IMR-90 (cell line): Measurements from ENCODE around the gene RPGRIP1L. TPM values are rescaled to one million over a fixed set of nuclear protein-coding genes. Genes with fewer than 3 reads are reported as not detected.

Experiments
- ATAC-seq: fragments of 200-7000 bp; cut with Tn5 transposase; 2 replicates; pipeline ENCODE4 v1.9.1; 2020; ENCODE audit warnings: low read depth, mild to moderate bottlenecking, moderate library complexity
- BruUV-seq: library from RNA; stranded (reverse); fragments of 400-500 nt; replicated peaks from 2 replicates; lab custom pipeline; 2021; lab: Mats Ljungman, UMichigan
- CTCF ChIA-PET: fragments of 300-600 bp; formaldehyde crosslinking; extraction: SDS; loops from one replicate; lab custom pipeline; 2021; ENCODE audit warnings: antibody characterized with exemption; lab: Yijun Ruan, JAX
- POLR2A ChIA-PET: fragments of 300-600 bp; sonication (Branson Sonifier 250); formaldehyde crosslinking; loops from one replicate; lab custom pipeline; 2022; ENCODE audit warnings: antibody characterized with exemption; ENCODE audit not compliant: unreplicated experiment; lab: Charles Lee
- DNase-seq: peaks from one replicate; pipeline ENCODE4 v3.0.0; 2013
- H2AFZ ChIP-seq: replicated peaks from 2 replicates; pipeline ENCODE3; 2013; ENCODE audit warnings: low read length, mild to moderate bottlenecking; ENCODE audit not compliant: poor library complexity
- H2AK5ac ChIP-seq: 2 replicates; pipeline ENCODE4 v1.6.1; 2013; ENCODE audit warnings: low read depth, low read length, inconsistent platforms
- H2AK9ac ChIP-seq: replicated peaks from 2 replicates; pipeline ENCODE3; 2013; ENCODE audit warnings: mild to moderate bottlenecking, low read depth, low read length, moderate library complexity; ENCODE audit not compliant: poor library complexity
- H2BK120ac ChIP-seq: 2 replicates; pipeline ENCODE4 v1.6.1; 2013; ENCODE audit warnings: low read depth, low read length, inconsistent platforms
- H2BK15ac ChIP-seq: 3 replicates; pipeline ENCODE4 v1.6.1; 2013; ENCODE audit warnings: low read depth, low read length, inconsistent platforms
- H2BK20ac ChIP-seq: 2 replicates; pipeline ENCODE4 v1.6.1; 2013; ENCODE audit warnings: low read depth, mild to moderate bottlenecking, inconsistent platforms, low read length, moderate library complexity
- H2BK5ac ChIP-seq: 2 replicates; pipeline ENCODE4 v1.6.1; 2013; ENCODE audit warnings: mild to moderate bottlenecking, low read depth, low read length, inconsistent platforms; ENCODE audit not compliant: poor library complexity, severe bottlenecking
- H3K14ac ChIP-seq: replicated peaks from 2 replicates; pipeline ENCODE4 v1.6.1; 2013; ENCODE audit warnings: low read depth, low read length, inconsistent platforms
- H3K18ac ChIP-seq: 2 replicates; pipeline ENCODE4 v1.6.1; 2013; ENCODE audit warnings: low read depth, low read length, control low read depth
- H3K23ac ChIP-seq: 2 replicates; pipeline ENCODE4 v1.6.1; 2013; ENCODE audit warnings: low read depth, low read length, inconsistent platforms
- H3K27ac ChIP-seq: 2 replicates; pipeline ENCODE4 v1.5.1; 2013; ENCODE audit warnings: mild to moderate bottlenecking, control low read depth, low read length; ENCODE audit not compliant: insufficient read depth
- H3K27me3 ChIP-seq: 2 replicates; pipeline ENCODE4 v1.6.1; 2013; ENCODE audit warnings: low read length; ENCODE audit not compliant: control insufficient read depth, insufficient read depth
- H3K36me3 ChIP-seq: 2 replicates; pipeline ENCODE4 v1.6.1; 2013; ENCODE audit warnings: low read length, mixed read lengths; ENCODE audit not compliant: control insufficient read depth, insufficient read depth
- H3K4ac ChIP-seq: 2 replicates; pipeline ENCODE4 v1.6.1; 2013; ENCODE audit warnings: low read depth, low read length, inconsistent platforms
- H3K4me1 ChIP-seq: 2 replicates; pipeline ENCODE4 v1.6.1; 2013; ENCODE audit warnings: low read length, mixed read lengths; ENCODE audit not compliant: control insufficient read depth, insufficient read depth
- H3K4me2 ChIP-seq: 2 replicates; pipeline ENCODE4 v1.6.1; 2013; ENCODE audit warnings: low read depth, mild to moderate bottlenecking, control low read depth, low read length, moderate library complexity
- H3K4me3 ChIP-seq: 2 replicates; pipeline ENCODE4 v1.5.1; 2013; ENCODE audit warnings: low read depth, mild to moderate bottlenecking, control low read depth, low read length, moderate library complexity; ENCODE audit not compliant: insufficient read depth
- H3K56ac ChIP-seq: 2 replicates; pipeline ENCODE4 v1.6.1; 2013; ENCODE audit warnings: low read length, inconsistent platforms; ENCODE audit not compliant: insufficient read depth; ENCODE audit errors: extremely low read depth
- H3K79me1 ChIP-seq, 2 experiments: 2 replicates each; pipeline ENCODE4 v1.6.1; 2013; ENCODE audit warnings: low read length in 2 of 2, inconsistent platforms in 1 of 2, low read depth in 1 of 2
- H3K9ac ChIP-seq: 2 replicates; pipeline ENCODE4 v1.6.1; 2013; ENCODE audit warnings: low read depth, low read length, control low read depth
- H3K9me1 ChIP-seq: 2 replicates; pipeline ENCODE4 v1.6.1; 2013; ENCODE audit warnings: low read length, inconsistent platforms; ENCODE audit not compliant: insufficient read depth
- H3K9me3 ChIP-seq: 2 replicates; pipeline ENCODE4 v1.6.1; 2013; ENCODE audit warnings: low read length; ENCODE audit not compliant: control insufficient read depth, insufficient read depth
- H4K20me1 ChIP-seq: 2 replicates; pipeline ENCODE4 v1.6.1; 2013; ENCODE audit warnings: low read length, inconsistent platforms; ENCODE audit not compliant: insufficient read depth
- H4K5ac ChIP-seq: 2 replicates; pipeline ENCODE4 v1.6.1; 2013; ENCODE audit warnings: mild to moderate bottlenecking, low read depth, low read length, control low read depth
- H4K8ac ChIP-seq, 2 experiments: 2 replicates each; pipeline ENCODE4 v1.6.1; 2013; ENCODE audit warnings: low read depth in 2 of 2, low read length in 2 of 2, control low read depth in 1 of 2, inconsistent platforms in 1 of 2
- H4K91ac ChIP-seq: 2 replicates; pipeline ENCODE4 v1.6.1; 2013; ENCODE audit warnings: low read depth, low read length, inconsistent platforms; ENCODE audit not compliant: insufficient read depth
- BHLHE40 ChIP-seq: fragments of 150-350 bp; IDR thresholded peaks from 2 replicates; pipeline ENCODE4 v1.6.1; 2016; ENCODE audit warnings: mild to moderate bottlenecking, low read depth, low read length
- CEBPB ChIP-seq: IDR thresholded peaks from 2 replicates; pipeline ENCODE4 v1.6.1; 2012; ENCODE audit warnings: low read depth, low read length, improper control_type of control experiment
- CHD1 ChIP-seq: IDR thresholded peaks from 2 replicates; pipeline ENCODE4 v1.6.1; 2012; ENCODE audit warnings: low read depth, low read length, improper control_type of control experiment
- FOS ChIP-seq: fragments of 150-350 bp; IDR thresholded peaks from 2 replicates; pipeline ENCODE4 v1.6.1; 2016; ENCODE audit warnings: low read depth, low read length
- MAFK ChIP-seq: IDR thresholded peaks from 2 replicates; pipeline ENCODE4 v1.6.1; 2012; ENCODE audit warnings: low read depth, low read length, improper control_type of control experiment
- MAZ ChIP-seq: IDR thresholded peaks from 2 replicates; pipeline ENCODE4 v1.6.1; 2012; ENCODE audit warnings: low read depth, mild to moderate bottlenecking, low read length, improper control_type of control experiment, moderate library complexity, borderline replicate concordance
- MXI1 ChIP-seq: IDR thresholded peaks from 2 replicates; pipeline ENCODE4 v1.6.1; 2012; ENCODE audit warnings: low read depth, mild to moderate bottlenecking, low read length, moderate library complexity, borderline replicate concordance
- NFE2L2 ChIP-seq: fragments of 150-350 bp; IDR thresholded peaks from 2 replicates; pipeline ENCODE4 v1.6.1; 2016; ENCODE audit warnings: low read depth, mild to moderate bottlenecking, low read length
- POLR2A ChIP-seq: IDR thresholded peaks from 2 replicates; pipeline ENCODE4 v1.6.1; 2012; ENCODE audit warnings: mild to moderate bottlenecking, low read depth, low read length
- RAD21 ChIP-seq: IDR thresholded peaks from 2 replicates; pipeline ENCODE4 v1.6.1; 2012; ENCODE audit warnings: low read length, improper control_type of control experiment
- RCOR1 ChIP-seq: IDR thresholded peaks from 2 replicates; pipeline ENCODE4 v1.6.1; 2012; ENCODE audit warnings: mild to moderate bottlenecking, low read length, improper control_type of control experiment; ENCODE audit not compliant: insufficient replicate concordance
- RFX5 ChIP-seq: IDR thresholded peaks from 2 replicates; pipeline ENCODE4 v1.8.0; 2012; ENCODE audit warnings: low read depth, mild to moderate bottlenecking, low read length, moderate library complexity
- SMC3 ChIP-seq: fragments of 150-350 bp; IDR thresholded peaks from 2 replicates; pipeline ENCODE4 v1.6.1; 2016; ENCODE audit warnings: low read depth, mild to moderate bottlenecking, antibody characterized with exemption, low read length, moderate library complexity
- WGBS, 2 experiments: methylation state at CpG; one replicate each; pipeline versions ENCODE4 v1.1.5 to v1.1.7; 2013; ENCODE audit warnings: missing lambda C conversion rate in 2 of 2; ENCODE audit not compliant: insufficient read length in 1 of 2; ENCODE audit errors: extremely low coverage in 2 of 2; 5-methylcytosine and 5-hydroxymethylcytosine counted together
- dilution Hi-C: fragments of 300-500 bp; cut with HindIII; formaldehyde crosslinking; loops from one replicate; pipeline ENCODE4 v1.14.3; 2018; ENCODE audit warnings: low sequenced_read_pairs; ENCODE audit not compliant: unreplicated experiment
- in situ Hi-C: fragments of 300-500 bp; cut with MboI; formaldehyde crosslinking; loops from 3 replicates; pipeline ENCODE4 v1.14.3; 2019; ENCODE audit warnings: low sequenced_read_pairs, inconsistent platforms, mixed read lengths
- intact Hi-C: fragments of 100-400 bp; cut with micrococcal nuclease; formaldehyde crosslinking; loops from 2 replicates; pipeline ENCODE4 v1.10.0; 2022
- polyA plus RNA-seq, 3 experiments: library from polyadenylated mRNA; depleted of rRNA; stranded (reverse); fragments of >200 nt; gene quantifications; 2 replicates each; pipeline ENCODE4 v1.2.3, GENCODE V29; 2012; ENCODE audit warnings: low replicate concordance in 1 of 3
- total RNA-seq: library from RNA; depleted of rRNA; stranded (reverse); fragments of >200 nt; gene quantifications from 2 replicates; pipeline ENCODE4 v1.2.3, GENCODE V29; 2012
- TF ChIP-seq, protein P1 (sequence below): fragments of 150-350 bp; IDR thresholded peaks from 2 replicates; pipeline ENCODE4 v1.6.1; 2016; ENCODE audit warnings: low read depth, mild to moderate bottlenecking, low read length, moderate library complexity, borderline replicate concordance
- TF ChIP-seq, protein P2 (sequence below): fragments of 150-350 bp; IDR thresholded peaks from 2 replicates; pipeline ENCODE4 v1.6.1; 2017; ENCODE audit warnings: mild to moderate bottlenecking, antibody characterized with exemption, low read length, low read depth
- TF ChIP-seq, protein P3 (sequence below): conservative IDR thresholded peaks from 2 replicates; pipeline ENCODE4 v1.5.1; 2012; ENCODE audit warnings: mild to moderate bottlenecking, low read depth, low read length, improper control_type of control experiment

Gene RPGRIP1L
- total and polyA plus RNA-seq, 2 of the 4 experiments (the other 2 are of a cell fraction): 7.3 to 10.4 TPM

DNA sequence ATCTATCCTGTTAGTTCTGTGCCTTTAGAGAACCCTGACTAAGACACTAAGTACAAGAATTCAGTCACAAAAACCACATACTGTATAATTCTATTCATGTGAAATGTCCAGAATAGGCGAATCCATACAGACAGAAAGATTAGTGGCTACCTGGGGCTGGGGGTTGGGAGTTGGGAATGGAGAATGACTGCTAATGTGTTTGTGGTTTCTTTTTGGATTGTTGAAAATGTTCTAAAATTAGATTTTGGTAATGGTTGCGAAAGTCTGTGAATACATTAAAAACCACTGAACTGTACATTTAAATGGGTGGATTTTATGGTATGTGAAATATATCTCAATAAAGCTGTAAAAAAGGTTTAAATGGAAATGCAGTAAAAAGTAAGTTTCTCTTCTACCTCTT is 120.3 kb downstream of the RPGRIP1L start:
- Histone ChIP-seq H4K8ac (no peak overlapping the region), H2AK5ac (no peak overlapping the region), H3K4ac (no peak overlapping the region), H3K14ac (no peak overlapping the region), H3K9ac (no peak overlapping the region), H3K9me3 (no peaks in the 10 kb centered on the region), H4K91ac (no peak overlapping the region), H2BK15ac (no peak overlapping the region), H3K79me1 (no peaks in the 10 kb centered on the region), H2BK20ac (no peak overlapping the region), H3K18ac (no peak overlapping the region), H4K5ac (no peak overlapping the region), H2BK5ac (no peak overlapping the region), H3K36me3 (no peaks in the 10 kb centered on the region), H3K4me3 (no peak overlapping the region), H3K4me1 (no peaks in the 10 kb centered on the region), H2BK120ac (no peak overlapping the region), H2AK9ac (no peak overlapping the region), H4K20me1 (no peaks in the 10 kb centered on the region), H3K56ac (no peak overlapping the region), H3K4me2 (no peak overlapping the region), H3K27ac (no peak overlapping the region), H3K23ac (no peak overlapping the region), H3K27me3 (peaks cover 2% of the 10 kb centered on the region), H3K9me1 (no peaks in the 10 kb centered on the region), H2AFZ (no peak overlapping the region)
- in situ Hi-C loops (no loop called here), dilution Hi-C loops (no loop called here), intact Hi-C loops (no loop called here)
- ChIA-PET POLR2A (no interaction called here), CTCF (interaction anchor here (0.6 kb wide), 1 partner anchor 260 kb away, joined by 4 read pairs; no protein-coding TSS in a partner anchor)
- BruUV-seq: no TSS peak
- TF ChIP-seq SMC3 (no peak), RAD21 (no peak), POLR2A (no peak), RFX5 (no peak), BHLHE40 (no peak), MXI1 (no peak), MAFK (no peak), NFE2L2 (no peak), CEBPB (no peak), FOS (no peak), CHD1 (no peak), RCOR1 (no peak), MAZ (no peak)
- TF ChIP-seq, protein P1, sequence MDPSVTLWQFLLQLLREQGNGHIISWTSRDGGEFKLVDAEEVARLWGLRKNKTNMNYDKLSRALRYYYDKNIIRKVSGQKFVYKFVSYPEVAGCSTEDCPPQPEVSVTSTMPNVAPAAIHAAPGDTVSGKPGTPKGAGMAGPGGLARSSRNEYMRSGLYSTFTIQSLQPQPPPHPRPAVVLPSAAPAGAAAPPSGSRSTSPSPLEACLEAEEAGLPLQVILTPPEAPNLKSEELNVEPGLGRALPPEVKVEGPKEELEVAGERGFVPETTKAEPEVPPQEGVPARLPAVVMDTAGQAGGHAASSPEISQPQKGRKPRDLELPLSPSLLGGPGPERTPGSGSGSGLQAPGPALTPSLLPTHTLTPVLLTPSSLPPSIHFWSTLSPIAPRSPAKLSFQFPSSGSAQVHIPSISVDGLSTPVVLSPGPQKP: no peak
- TF ChIP-seq, protein P2, sequence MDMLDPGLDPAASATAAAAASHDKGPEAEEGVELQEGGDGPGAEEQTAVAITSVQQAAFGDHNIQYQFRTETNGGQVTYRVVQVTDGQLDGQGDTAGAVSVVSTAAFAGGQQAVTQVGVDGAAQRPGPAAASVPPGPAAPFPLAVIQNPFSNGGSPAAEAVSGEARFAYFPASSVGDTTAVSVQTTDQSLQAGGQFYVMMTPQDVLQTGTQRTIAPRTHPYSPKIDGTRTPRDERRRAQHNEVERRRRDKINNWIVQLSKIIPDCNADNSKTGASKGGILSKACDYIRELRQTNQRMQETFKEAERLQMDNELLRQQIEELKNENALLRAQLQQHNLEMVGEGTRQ: no peak
- TF ChIP-seq, protein P3, sequence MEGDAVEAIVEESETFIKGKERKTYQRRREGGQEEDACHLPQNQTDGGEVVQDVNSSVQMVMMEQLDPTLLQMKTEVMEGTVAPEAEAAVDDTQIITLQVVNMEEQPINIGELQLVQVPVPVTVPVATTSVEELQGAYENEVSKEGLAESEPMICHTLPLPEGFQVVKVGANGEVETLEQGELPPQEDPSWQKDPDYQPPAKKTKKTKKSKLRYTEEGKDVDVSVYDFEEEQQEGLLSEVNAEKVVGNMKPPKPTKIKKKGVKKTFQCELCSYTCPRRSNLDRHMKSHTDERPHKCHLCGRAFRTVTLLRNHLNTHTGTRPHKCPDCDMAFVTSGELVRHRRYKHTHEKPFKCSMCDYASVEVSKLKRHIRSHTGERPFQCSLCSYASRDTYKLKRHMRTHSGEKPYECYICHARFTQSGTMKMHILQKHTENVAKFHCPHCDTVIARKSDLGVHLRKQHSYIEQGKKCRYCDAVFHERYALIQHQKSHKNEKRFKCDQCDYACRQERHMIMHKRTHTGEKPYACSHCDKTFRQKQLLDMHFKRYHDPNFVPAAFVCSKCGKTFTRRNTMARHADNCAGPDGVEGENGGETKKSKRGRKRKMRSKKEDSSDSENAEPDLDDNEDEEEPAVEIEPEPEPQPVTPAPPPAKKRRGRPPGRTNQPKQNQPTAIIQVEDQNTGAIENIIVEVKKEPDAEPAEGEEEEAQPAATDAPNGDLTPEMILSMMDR: no peak
- no CpG with 5 or more reads among the region's 2 CpGs for WGBS, 2 experiments
- ATAC-seq: no peak
- DNase-seq: no peak
